Measurements from ENCODE around the gene SYNPO2.

SYNPO2 gene

GRCh38 chr4:118947095-118947494 lies 58.4 kb downstream of the SYNPO2 start:
- DNase-seq (ENCODE audit: low spot score) (no peak), ATAC-seq (ENCODE audit: low read depth) (no peak)
- Histone ChIP-seq H3K27ac (ENCODE audit: poor library complexity, severe bottlenecking) (no peak overlapping the region), H3K36me3 (ENCODE audit: low read depth) (no peaks in the 10 kb centered on the region), H3K9me3 (ENCODE audit: severe bottlenecking) (no peaks in the 10 kb centered on the region), H3K27me3 (ENCODE audit: insufficient read depth, poor library complexity, severe bottlenecking) (no peaks in the 10 kb centered on the region), H3K4me1 (ENCODE audit: insufficient read depth, poor library complexity, severe bottlenecking) (peaks cover 3% of the 10 kb centered on the region), H3K4me3 (ENCODE audit: severe bottlenecking) (no peak overlapping the region)
- no peak for TF ChIP-seq CTCF (IDR thresholded peaks at IDR 0.05; ENCODE audit: poor library complexity, severe bottlenecking)

- no peak for ATAC-seq (ENCODE audit: low read depth)
- H3K4me1 ChIP-seq (ENCODE audit: insufficient read depth, poor library complexity, severe bottlenecking) = no peaks in the 10 kb centered on the region
- no peak for TF ChIP-seq CTCF (IDR thresholded peaks at IDR 0.05; ENCODE audit: poor library complexity, severe bottlenecking)
Observed at GRCh38 chr4:118948545-118949144, 60.0 kb downstream of the SYNPO2 start.

GRCh38 chr4:118950224-118950623 lies 61.6 kb downstream of the SYNPO2 start:
- Histone ChIP-seq H3K4me1 (ENCODE audit: insufficient read depth, poor library complexity, severe bottlenecking) (no peaks in the 10 kb centered on the region), H3K4me3 (ENCODE audit: severe bottlenecking) (no peak overlapping the region), H3K27ac (ENCODE audit: poor library complexity, severe bottlenecking) (no peak overlapping the region), H3K36me3 (ENCODE audit: low read depth) (no peaks in the 10 kb centered on the region), H3K27me3 (ENCODE audit: insufficient read depth, poor library complexity, severe bottlenecking) (no peaks in the 10 kb centered on the region), H3K9me3 (ENCODE audit: severe bottlenecking) (no peaks in the 10 kb centered on the region)
- no peak for TF ChIP-seq CTCF (IDR thresholded peaks at IDR 0.05; ENCODE audit: poor library complexity, severe bottlenecking)
- DNase-seq (ENCODE audit: low spot score) = no peak
- ATAC-seq (ENCODE audit: low read depth) = no peak

More at GRCh38 chr4:118948545-118949144, 60.0 kb downstream of the SYNPO2 start:
- Histone ChIP-seq H3K27me3 (ENCODE audit: insufficient read depth, poor library complexity, severe bottlenecking) (no peaks in the 10 kb centered on the region), H3K9me3 (ENCODE audit: severe bottlenecking) (no peaks in the 10 kb centered on the region), H3K4me3 (ENCODE audit: severe bottlenecking) (no peak overlapping the region), H3K27ac (ENCODE audit: poor library complexity, severe bottlenecking) (no peak overlapping the region), H3K36me3 (ENCODE audit: low read depth) (no peaks in the 10 kb centered on the region)
- DNase-seq (ENCODE audit: low spot score) = no peak

GRCh38 chr4:118950929-118951570 lies 62.4 kb downstream of the SYNPO2 start:
- Histone ChIP-seq H3K4me1 (ENCODE audit: insufficient read depth, poor library complexity, severe bottlenecking) (no peaks in the 10 kb centered on the region), H3K4me3 (ENCODE audit: severe bottlenecking) (no peak overlapping the region), H3K9me3 (ENCODE audit: severe bottlenecking) (no peaks in the 10 kb centered on the region), H3K36me3 (ENCODE audit: low read depth) (no peaks in the 10 kb centered on the region), H3K27me3 (ENCODE audit: insufficient read depth, poor library complexity, severe bottlenecking) (no peaks in the 10 kb centered on the region), H3K27ac (ENCODE audit: poor library complexity, severe bottlenecking) (no peak overlapping the region)
- ATAC-seq (ENCODE audit: low read depth) (no peak), DNase-seq (ENCODE audit: low spot score) (no peak)
- TF ChIP-seq CTCF (IDR thresholded peaks at IDR 0.05; ENCODE audit: poor library complexity, severe bottlenecking) = no peak

- H3K27ac ChIP-seq (ENCODE audit: poor library complexity, severe bottlenecking) = no peak overlapping the region
- no peaks in the 10 kb centered on the region for H3K36me3 ChIP-seq (ENCODE audit: low read depth)
- H3K4me3 ChIP-seq (ENCODE audit: severe bottlenecking) = no peak overlapping the region
- no peaks in the 10 kb centered on the region for H3K27me3 ChIP-seq (ENCODE audit: insufficient read depth, poor library complexity, severe bottlenecking)
- H3K4me1 ChIP-seq (ENCODE audit: insufficient read depth, poor library complexity, severe bottlenecking) = no peaks in the 10 kb centered on the region
- no peak for TF ChIP-seq CTCF (IDR thresholded peaks at IDR 0.05; ENCODE audit: poor library complexity, severe bottlenecking)
- no peak for DNase-seq (ENCODE audit: low spot score)
- ATAC-seq (ENCODE audit: low read depth) = peak; percentile 56; the same call in 1 of the 3 replicates
- H3K9me3 ChIP-seq (ENCODE audit: severe bottlenecking) = no peaks in the 10 kb centered on the region
Observed at GRCh38 chr4:118953276-118953675, 64.6 kb downstream of the SYNPO2 start.
